ENCODE results near the gene ADGRG3. TPM values are rescaled to one million over a fixed set of nuclear protein-coding genes. Genes with fewer than 3 reads are reported as not detected.

ADGRG3 gene
- total and polyA plus RNA-seq, 2 of the 13 experiments (the other 11 are each of a cell fraction or from before 2014, with no cell fraction given), result 2.7 to 11.8 TPM

GRCh38 chr16:57736419-57737351 is 68.6 kb downstream of the ADGRG3 start (continued):
- TF ChIP-seq NFAT5 (CRISPR knock-in tag; IDR thresholded peaks at IDR 0.05), result no peak
- no peak for TF ChIP-seq IKZF1 (IDR thresholded peaks at IDR 0.05)
- TF ChIP-seq MTF1 (CRISPR knock-in tag; IDR thresholded peaks at IDR 0.05), result no peak
- TF ChIP-seq RBM22 (optimal IDR thresholded peaks at IDR 0.05; ENCODE audit: low read length), result no peak
- TF ChIP-seq ZNF589 (CRISPR knock-in tag; conservative IDR thresholded peaks at IDR 0.05), result no peak
- no peak for TF ChIP-seq ZC3H13 (CRISPR knock-in tag; IDR thresholded peaks at IDR 0.05)
- no peak for TF ChIP-seq YY1 (IDR thresholded peaks at IDR 0.05; ENCODE audit: insufficient read depth, insufficient replicate concordance, low read depth, low read length)
- TF ChIP-seq ZBTB43 (CRISPR knock-in tag; conservative IDR thresholded peaks at IDR 0.05), result no peak
- no peak; the same call in 1 of the 2 replicates for TF ChIP-seq RXRA (CRISPR knock-in tag; IDR thresholded peaks at IDR 0.05)
- TF ChIP-seq MEIS1 (CRISPR knock-in tag; IDR thresholded peaks at IDR 0.05; ENCODE audit: borderline replicate concordance), result no peak
- TF ChIP-seq ZNF710 (CRISPR knock-in tag; IDR thresholded peaks at IDR 0.05; ENCODE audit: borderline replicate concordance), result peak; percentile 69; the same call in 1 of the 2 replicates
- no peak for TF ChIP-seq ZNF552 (CRISPR knock-in tag; IDR thresholded peaks at IDR 0.05; ENCODE audit: borderline replicate concordance)
- no peak; the same call in none of the 2 replicates for TF ChIP-seq ZNF574 (CRISPR knock-in tag; IDR thresholded peaks at IDR 0.05)
- TF ChIP-seq TRAFD1 (CRISPR knock-in tag; IDR thresholded peaks at IDR 0.05; ENCODE audit: borderline replicate concordance), result no peak

Data from HepG2 (cell line).